Ovary (tissue), 9 donors: ENCODE results near the gene GSTM1. TPM values are rescaled to one million over a fixed set of nuclear protein-coding genes. Genes with fewer than 3 reads are reported as not detected.
A peak's percentile ranks its signal among the peaks of the same experiment; 100 is the strongest.
"Not testable (repeated sequence)": the region's sequence is repeated elsewhere in the genome, so short reads cannot be mapped to it uniquely, and the experiment has no call there.

Source experiments
- DNase-seq, 5 donors: peaks; one replicate each; pipeline ENCODE4 v3.0.0-alpha.2; 2019 to 2020
- H3K27ac ChIP-seq, 2 donors: fragments of 200-600 bp; one replicate each; pipeline versions ENCODE4 v1.5.1 to v1.8.0; 2019 to 2022
- H3K27me3 ChIP-seq: fragments of 200-600 bp; one replicate; pipeline ENCODE4 v1.8.0; 2022
- H3K36me3 ChIP-seq: fragments of 200-600 bp; sonication (generic); one replicate; pipeline ENCODE4 v1.5.1; 2019
- H3K4me1 ChIP-seq: one replicate; pipeline ENCODE4 v1.8.1; 2013; ENCODE audit warnings: mild to moderate bottlenecking, moderate library complexity; ENCODE audit not compliant: insufficient read depth
- H3K4me3 ChIP-seq: fragments of 200-600 bp; sonication (generic); one replicate; pipeline ENCODE4 v1.5.1; 2017
- H3K9me3 ChIP-seq, 2 donors: fragments of 200-600 bp in 1 of 2; sonication (generic) in 1 of 2; one replicate each; pipeline versions ENCODE4 v1.5.1 to v1.8.1; 2013 to 2019; ENCODE audit warnings: mild to moderate bottlenecking in 1 of 2, moderate library complexity in 1 of 2
- EP300 ChIP-seq: sonication (generic); formaldehyde crosslinking; IDR thresholded peaks from one replicate; pipeline ENCODE4 v1.6.1; 2017; ENCODE audit warnings: antibody characterized with exemption
- POLR2A ChIP-seq: fragments of 450-650 bp; IDR thresholded peaks from one replicate; pipeline ENCODE4 v1.6.1; 2017; ENCODE audit warnings: antibody characterized with exemption, mild to moderate bottlenecking, moderate library complexity
- WGBS, 3 donors: extraction: QIAGEN DNeasy Blood & Tissue Kit in 1 of 3; methylation state at CpG; one replicate each; pipeline versions ENCODE4 v1.1.5 to v1.1.7; 2013 to 2017; 5-methylcytosine and 5-hydroxymethylcytosine counted together
- intact Hi-C, 4 donors: fragments of 100-400 bp; cut with DNase I; formaldehyde crosslinking; loops; one replicate each; pipeline versions ENCODE4 v1.11.0 to v1.15.1; 2022 to 2023
- polyA plus RNA-seq, 2 donors: library from polyadenylated mRNA; stranded (reverse); fragments of 200-250 nt in 1 of 2; fragments of 350-450 nt in 1 of 2; fragmentation: Illumina TruSeq in 1 of 2; extraction: RNeasy Lipid Tissue Mini Kit (QIAGEN cat#74804) in 1 of 2; gene quantifications; one replicate each; pipeline ENCODE4 v1.2.3, GENCODE V29; 2013 to 2014
- total RNA-seq, 7 donors: library from RNA; depleted of rRNA in 2 of 7; stranded (reverse); fragments of >200 nt in 2 of 7; fragmentation: NEBNext Ultra II Directional in 3 of 7; extraction: Animal tissue kit (Norgen Biotek cat#: 25700) in 3 of 7; gene quantifications; one replicate each; pipeline versions ENCODE4 v1.1.0 to v1.2.4, GENCODE V29; 2016 to 2023
- TF ChIP-seq, protein P1 (sequence below), 3 donors: fragments of 450-650 bp in 2 of 3; fragments of 200-600 bp in 1 of 3; IDR thresholded peaks; one replicate each; pipeline versions ENCODE4 v1.5.1 to v1.8.0; 2016 to 2022; ENCODE audit warnings: antibody characterized with exemption in 3 of 3, mild to moderate bottlenecking in 1 of 3
- donor health status: DM: no; HTN: no; CAD: no; lungs with moderate emphysema.
- donor health status: DM: no; HTN: no; CAD: no.
- donor health status: Bipolar disorder and iron deficiency.
- donor health status: DM: yes; HTN: yes; CAD: no.
- donor health status: DM: no; HTN: no; CAD: no.
- donor health status: DM: yes; HTN: yes; CAD: no.

Gene GSTM1
- total and polyA plus RNA-seq, 9 donors: 0.32 to 482 (median 181) TPM; not detected in 3

DNA sequence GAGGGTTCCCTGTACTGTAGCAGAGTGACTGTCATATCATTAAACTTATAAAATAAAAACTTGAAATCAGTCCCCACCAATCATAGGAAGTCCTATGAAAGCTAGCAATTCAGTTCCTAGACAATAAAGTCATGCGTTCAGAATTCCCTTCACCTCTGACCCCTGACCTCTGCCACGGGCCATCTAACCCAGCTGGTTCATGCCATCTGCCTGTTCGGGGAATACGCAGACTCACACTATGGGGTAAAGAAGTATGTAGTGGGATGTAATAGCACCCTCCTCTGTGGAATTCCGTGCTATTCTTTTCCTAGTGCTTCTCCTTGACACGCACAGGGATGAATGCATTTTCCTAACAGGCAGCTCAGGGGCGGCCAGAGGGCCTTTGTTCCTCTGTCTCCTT is 29.6 kb upstream of the GSTM1 start:
- H3K27ac ChIP-seq: peak overlapping the region in 1 of 2 donors; percentile 81
- H3K27me3 ChIP-seq: no peaks in the 10 kb centered on the region
- H3K4me3 ChIP-seq: no peak overlapping the region
- no peaks in the 10 kb centered on the region for H3K9me3 ChIP-seq
- H3K4me1 ChIP-seq: peaks cover 22% of the 10 kb centered on the region
- WGBS, 3 donors: 68 to 71% (median 70%) methylated on average over 7 of the region's 7 CpGs
- intact Hi-C loops: no loop called here
- DNase-seq: no peak
- no peaks in the 10 kb centered on the region for H3K36me3 ChIP-seq
- TF ChIP-seq POLR2A (no peak), EP300 (no peak)
- TF ChIP-seq, protein P1, sequence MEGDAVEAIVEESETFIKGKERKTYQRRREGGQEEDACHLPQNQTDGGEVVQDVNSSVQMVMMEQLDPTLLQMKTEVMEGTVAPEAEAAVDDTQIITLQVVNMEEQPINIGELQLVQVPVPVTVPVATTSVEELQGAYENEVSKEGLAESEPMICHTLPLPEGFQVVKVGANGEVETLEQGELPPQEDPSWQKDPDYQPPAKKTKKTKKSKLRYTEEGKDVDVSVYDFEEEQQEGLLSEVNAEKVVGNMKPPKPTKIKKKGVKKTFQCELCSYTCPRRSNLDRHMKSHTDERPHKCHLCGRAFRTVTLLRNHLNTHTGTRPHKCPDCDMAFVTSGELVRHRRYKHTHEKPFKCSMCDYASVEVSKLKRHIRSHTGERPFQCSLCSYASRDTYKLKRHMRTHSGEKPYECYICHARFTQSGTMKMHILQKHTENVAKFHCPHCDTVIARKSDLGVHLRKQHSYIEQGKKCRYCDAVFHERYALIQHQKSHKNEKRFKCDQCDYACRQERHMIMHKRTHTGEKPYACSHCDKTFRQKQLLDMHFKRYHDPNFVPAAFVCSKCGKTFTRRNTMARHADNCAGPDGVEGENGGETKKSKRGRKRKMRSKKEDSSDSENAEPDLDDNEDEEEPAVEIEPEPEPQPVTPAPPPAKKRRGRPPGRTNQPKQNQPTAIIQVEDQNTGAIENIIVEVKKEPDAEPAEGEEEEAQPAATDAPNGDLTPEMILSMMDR (IDR thresholded peaks at IDR 0.05): no peak

DNA sequence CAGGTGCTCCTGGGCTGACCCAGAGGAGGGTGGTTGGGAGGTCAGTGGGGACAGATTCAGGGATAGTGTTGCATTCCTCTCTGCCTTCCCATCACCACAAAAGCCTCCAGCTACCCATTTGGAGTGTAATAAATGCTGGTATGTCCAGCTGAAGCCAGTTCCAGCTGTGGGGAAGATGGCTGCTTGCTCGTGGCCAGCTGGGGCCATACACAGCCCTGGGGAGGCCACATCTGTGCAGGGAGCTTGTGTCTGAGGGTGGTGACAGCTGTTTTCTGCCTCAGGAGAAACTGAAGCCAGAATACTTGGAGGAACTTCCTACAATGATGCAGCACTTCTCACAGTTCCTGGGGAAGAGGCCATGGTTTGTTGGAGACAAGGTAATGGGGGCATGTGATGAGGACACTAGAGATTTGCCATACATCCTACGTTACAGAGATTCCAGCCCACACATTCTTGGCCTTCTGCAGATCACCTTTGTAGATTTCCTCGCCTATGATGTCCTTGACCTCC is 29.0 kb upstream of the GSTM1 start:
- no peaks in the 10 kb centered on the region for H3K27me3 ChIP-seq
- intact Hi-C loops: no loop called here
- no peaks in the 10 kb centered on the region for H3K9me3 ChIP-seq
- DNase-seq: peak in 1 of 5 donors; percentile 13
- 34 to 48% (median 40%) methylated on average over 3 of the region's 3 CpGs for WGBS, 3 donors
- H3K4me1 ChIP-seq: peaks cover 22% of the 10 kb centered on the region
- no peaks in the 10 kb centered on the region for H3K36me3 ChIP-seq
- no peak overlapping the region for H3K4me3 ChIP-seq
- no peak for TF ChIP-seq POLR2A
- TF ChIP-seq, protein P1 (IDR thresholded peaks at IDR 0.05): no peak
- TF ChIP-seq EP300: no peak
- H3K27ac ChIP-seq: peak overlapping the region in 1 of 2 donors; percentile 81

DNA sequence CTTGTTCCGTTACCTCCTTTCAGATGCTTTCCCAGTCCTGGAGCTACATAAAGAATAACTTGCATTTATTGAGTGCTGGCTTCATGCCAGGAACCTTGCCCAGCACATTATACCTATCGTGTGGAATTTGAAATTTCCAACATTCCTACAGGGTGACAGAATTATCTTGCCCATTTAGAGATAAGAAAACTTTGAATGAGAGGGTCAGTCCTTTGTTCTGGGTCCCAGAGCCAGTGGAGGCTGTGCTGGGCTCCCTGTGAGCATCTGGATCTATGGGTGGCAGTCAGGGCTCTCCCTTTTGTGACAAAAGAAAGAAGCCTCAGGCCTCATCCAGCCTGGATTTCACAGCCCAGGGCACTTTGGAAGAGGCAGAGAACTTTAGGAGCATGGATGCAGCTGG is 28.5 kb upstream of the GSTM1 start:
- Histone ChIP-seq H3K27me3 (no peaks in the 10 kb centered on the region), H3K4me1 (peaks cover 22% of the 10 kb centered on the region), H3K9me3 (no peaks in the 10 kb centered on the region), H3K4me3 (no peak overlapping the region), H3K36me3 (no peaks in the 10 kb centered on the region), H3K27ac (peak overlapping the region; percentile 14 to 81)
- intact Hi-C loops: no loop called here
- TF ChIP-seq, protein P1 (IDR thresholded peaks at IDR 0.05): no peak
- no peak for TF ChIP-seq POLR2A
- TF ChIP-seq EP300: no peak
- WGBS, 3 donors: 51 to 55% (median 54%) methylated on average over 2 of the region's 2 CpGs
- no peak for DNase-seq

DNA sequence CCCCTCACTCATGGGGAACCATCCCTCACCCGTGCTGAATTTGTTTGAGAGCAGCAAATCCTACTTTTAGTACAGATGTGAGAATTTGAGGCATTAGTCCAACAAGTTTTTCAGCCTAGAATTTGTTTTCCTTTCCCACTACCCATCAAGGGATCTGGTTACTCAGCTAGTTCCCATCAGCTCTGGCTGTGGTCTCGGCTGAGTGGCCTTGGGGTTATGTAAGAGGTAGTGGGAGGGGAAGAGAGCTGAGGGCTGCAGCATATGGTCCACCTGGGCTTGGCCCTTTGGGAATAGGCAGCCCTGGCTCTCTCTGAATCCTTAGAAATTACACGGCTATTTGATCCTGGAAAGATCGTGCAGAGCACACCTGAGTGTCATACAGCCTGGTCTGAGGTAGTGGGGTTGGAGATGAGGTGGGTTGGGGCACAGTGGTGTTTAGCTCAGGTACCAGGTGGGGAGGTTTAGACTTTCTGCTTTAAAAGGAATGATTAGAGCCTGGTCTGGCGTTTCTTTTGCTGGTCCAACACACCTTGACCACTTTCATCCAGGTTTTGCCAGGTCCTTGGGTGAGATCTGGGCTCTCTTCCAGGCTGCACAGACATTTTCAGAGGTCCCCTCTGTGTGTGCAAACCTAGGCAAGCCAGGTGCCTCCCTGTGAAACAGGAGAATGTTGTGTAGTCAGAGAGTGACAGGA is 27.5 kb upstream of the GSTM1 start:
- WGBS, 3 donors: 20 to 25% (median 21%) methylated on average over 5 of the region's 5 CpGs
- Histone ChIP-seq H3K27me3 (no peaks in the 10 kb centered on the region), H3K4me3 (no peak overlapping the region), H3K27ac (peak overlapping the region in 1 of 2 donors; percentile 81), H3K36me3 (no peaks in the 10 kb centered on the region), H3K4me1 (peaks cover 15% of the 10 kb centered on the region), H3K9me3 (no peaks in the 10 kb centered on the region)
- peak; percentile 75 to 81 (median 78) for DNase-seq
- TF ChIP-seq, protein P1 (IDR thresholded peaks at IDR 0.05): no peak
- TF ChIP-seq POLR2A (no peak), EP300 (no peak)
- intact Hi-C loops: loop anchor here in 1 of 4 donors (5.0 kb wide), 1 partner anchor 327 kb away; no protein-coding TSS in a partner anchor

DNA sequence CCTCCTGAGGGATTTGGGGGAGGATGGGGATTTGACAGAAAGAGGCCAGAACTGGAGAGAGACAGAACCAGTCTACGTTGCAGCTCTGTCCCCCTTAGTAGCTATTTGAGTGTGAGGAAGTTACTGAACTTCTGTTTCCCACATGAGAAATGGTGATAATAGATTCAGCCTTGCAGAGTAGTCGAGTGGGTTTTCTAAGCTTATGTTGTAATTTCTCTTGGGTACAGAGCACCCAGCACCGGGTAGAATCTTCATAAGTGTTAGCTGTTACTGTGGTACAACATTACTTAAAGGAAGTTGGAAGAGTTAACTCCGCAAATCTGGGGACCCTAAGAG is 27.0 kb upstream of the GSTM1 start:
- not testable (repeated sequence) for H3K36me3 ChIP-seq, H3K4me3 ChIP-seq, H3K9me3 ChIP-seq, DNase-seq, H3K27me3 ChIP-seq
- Histone ChIP-seq H3K27ac (peak overlapping the region in 1 of 2 donors; percentile 81), H3K4me1 (peaks cover 14% of the 10 kb centered on the region)
- 60 to 68% (median 63%) methylated on average over 3 to 4 of the region's 4 CpGs for WGBS, 3 donors
- intact Hi-C loops: loop anchor here in 1 of 4 donors (5.0 kb wide), 1 partner anchor 327 kb away; no protein-coding TSS in a partner anchor
